ENCODE data around the gene SHISA7.
"Not testable (repeated sequence)": the region's sequence is repeated elsewhere in the genome, so short reads cannot be mapped to it uniquely, and the experiment has no call there.

The SHISA7 gene

GRCh38 chr19:55408533-55408872 is 34.6 kb downstream of the SHISA7 start:
- DNase-seq (ENCODE audit: low read depth): no peak
- peak overlapping the region; percentile 60 for H3K4me3 ChIP-seq (ENCODE audit: low read depth, low read length)
- TF ChIP-seq CTCF (conservative IDR thresholded peaks at IDR 0.05; ENCODE audit: low read depth, low read length): no peak

- DNase-seq (ENCODE audit: low read depth): peak; percentile 100
- no peak for TF ChIP-seq CTCF (conservative IDR thresholded peaks at IDR 0.05; ENCODE audit: low read depth, low read length)
Observed at GRCh38 chr19:55407800-55408532, 35.1 kb downstream of the SHISA7 start.

GRCh38 chr19:55407550-55407799 is 35.6 kb downstream of the SHISA7 start, which contains the start of gene UBE2S:
Gene UBE2S (minus strand): TSS chr19:55407788. CDS start chr19:55407589, 199 bp downstream.
- H3K4me3 ChIP-seq (ENCODE audit: low read depth, low read length): peak within 1 kb of the TSS; percentile 87
- not testable (repeated sequence) for DNase-seq (ENCODE audit: low read depth)

More at GRCh38 chr19:55407800-55408532, 35.1 kb downstream of the SHISA7 start:
- peak overlapping the region; percentile 87 for H3K4me3 ChIP-seq (ENCODE audit: low read depth, low read length)

DNA sequence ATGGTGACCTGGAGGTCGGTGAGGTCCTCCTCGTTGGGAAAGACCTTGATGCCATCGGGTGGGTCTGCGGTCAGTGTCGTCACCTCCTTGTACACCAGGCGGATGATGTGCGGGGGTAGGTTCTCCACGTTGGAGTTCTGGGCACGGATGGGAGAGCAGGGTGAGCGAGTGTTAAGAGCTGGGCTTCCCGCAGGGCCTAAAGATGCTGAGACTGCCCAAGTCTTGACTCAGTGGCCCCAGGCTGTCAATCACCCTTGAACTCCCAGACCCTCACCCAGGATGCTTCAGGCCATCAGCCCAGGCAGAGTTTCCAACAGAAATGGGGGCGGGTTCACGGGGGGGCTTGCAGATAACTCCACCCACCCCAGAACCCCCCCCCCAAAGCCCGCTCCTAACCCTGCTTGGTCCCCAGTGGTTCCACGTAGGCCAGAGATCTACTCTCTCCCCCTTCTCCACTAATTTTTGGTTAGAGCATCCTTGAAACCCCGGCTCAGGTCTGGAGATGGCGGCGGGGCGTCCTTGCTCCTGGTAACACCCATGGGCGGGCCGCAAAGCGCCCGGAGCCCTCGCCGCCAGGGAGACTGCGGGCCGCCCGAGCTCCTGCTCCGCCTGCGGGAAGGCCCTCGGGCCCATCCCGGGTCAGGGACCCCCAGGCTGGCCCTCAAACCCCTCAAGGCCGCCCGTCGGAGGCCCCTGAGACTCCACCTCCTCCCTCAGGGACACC is 36.1 kb downstream of the SHISA7 start:
- no peak for TF ChIP-seq CTCF (conservative IDR thresholded peaks at IDR 0.05; ENCODE audit: low read depth, low read length)
- peak overlapping the region; percentile 87 for H3K4me3 ChIP-seq (ENCODE audit: low read depth, low read length)
- peak; percentile 48 for DNase-seq (ENCODE audit: low read depth)

DNA sequence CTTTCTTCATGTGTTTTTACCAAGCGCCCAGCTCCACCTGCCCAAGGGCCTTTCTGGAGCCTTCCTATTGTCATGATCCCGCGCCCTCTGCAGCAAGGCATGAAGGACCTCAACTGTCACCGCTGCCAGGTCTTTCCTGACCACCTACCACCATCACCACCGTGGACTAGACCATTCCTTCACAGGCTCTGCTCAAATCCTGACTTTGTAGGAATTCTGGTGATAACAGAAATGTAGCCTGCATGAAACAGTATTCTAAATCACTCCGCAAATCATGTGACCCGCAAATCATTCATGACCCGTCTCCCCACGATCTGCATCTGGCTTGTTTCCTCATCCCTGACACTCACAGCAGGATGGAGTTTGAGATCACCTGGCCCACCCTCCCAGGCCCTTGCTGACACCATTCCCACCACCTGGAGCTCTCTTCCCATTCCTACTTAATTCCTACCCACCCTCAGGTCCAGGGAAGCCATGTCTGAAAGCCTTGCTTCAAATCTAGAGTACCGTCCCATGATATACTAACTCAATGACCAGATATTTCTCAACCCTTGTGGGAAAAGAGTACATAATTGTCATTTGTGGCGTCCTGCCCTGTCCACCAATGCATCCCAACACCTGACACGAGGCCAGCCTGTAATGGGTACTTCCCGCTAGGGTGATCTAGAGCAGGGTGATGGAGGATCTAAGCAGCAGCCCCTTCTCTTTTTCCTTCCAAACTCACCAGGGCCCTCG is 36.8 kb downstream of the SHISA7 start:
- peak overlapping the region; percentile 87 for H3K4me3 ChIP-seq (ENCODE audit: low read depth, low read length)
- no peak for DNase-seq (ENCODE audit: low read depth)
- TF ChIP-seq CTCF (conservative IDR thresholded peaks at IDR 0.05; ENCODE audit: low read depth, low read length): no peak

DNA sequence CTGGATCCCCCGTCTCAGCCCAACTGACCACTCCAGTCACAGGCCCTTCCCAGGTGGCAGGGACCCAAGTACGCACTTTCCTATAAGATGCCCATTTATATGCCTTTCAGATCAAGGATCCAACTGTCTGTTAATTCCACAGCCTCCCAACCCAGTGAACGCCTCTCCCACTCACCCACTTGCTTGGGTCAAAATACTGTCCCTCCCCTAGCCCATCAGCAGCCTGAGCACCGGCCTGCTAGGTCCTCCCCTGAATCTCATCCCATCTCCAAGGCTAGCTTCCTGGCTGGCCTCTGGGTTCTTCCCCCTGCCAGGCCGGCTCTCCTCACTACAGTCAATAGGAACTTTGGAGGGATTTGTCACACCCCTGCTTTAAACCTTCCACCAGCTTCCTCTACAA is 37.5 kb downstream of the SHISA7 start:
- H3K4me3 ChIP-seq (ENCODE audit: low read depth, low read length): no peak overlapping the region
- TF ChIP-seq CTCF (conservative IDR thresholded peaks at IDR 0.05; ENCODE audit: low read depth, low read length): no peak
- DNase-seq (ENCODE audit: low read depth): no peak

GRCh38 chr19:55402509-55402908 is 40.6 kb downstream of the SHISA7 start:
- DNase-seq (ENCODE audit: low read depth): no peak
- no peak for TF ChIP-seq CTCF (conservative IDR thresholded peaks at IDR 0.05; ENCODE audit: low read depth, low read length)
- H3K4me3 ChIP-seq (ENCODE audit: low read depth, low read length): no peak overlapping the region

- H3K4me3 ChIP-seq (ENCODE audit: low read depth, low read length); DNase-seq (ENCODE audit: low read depth): not testable (repeated sequence)
Observed at GRCh38 chr19:55401390-55401789, 41.7 kb downstream of the SHISA7 start.

All from choroid plexus epithelial cell (primary cell).